SK-N-MC (cell line): ENCODE results near the gene DIAPH2.
"Not testable (repeated sequence)": the region's sequence is repeated elsewhere in the genome, so short reads cannot be mapped to it uniquely, and the experiment has no call there.

Source experiments
- EZH2 ChIP-seq: fragments of 200-600 bp; sonication (generic); IDR thresholded peaks from one replicate; pipeline ENCODE4 v1.6.1; 2017; ENCODE audit warnings: antibody characterized with exemption
- FOXP2 ChIP-seq: optimal IDR thresholded peaks from 2 replicates; pipeline ENCODE3; 2011; ENCODE audit warnings: mild to moderate bottlenecking, moderate library complexity; ENCODE audit not compliant: insufficient read depth; ENCODE audit errors: extremely low read length, control extremely low read depth
- POLR2AphosphoS5 ChIP-seq: IDR thresholded peaks from 2 replicates; pipeline ENCODE4 v1.6.1; 2012; ENCODE audit warnings: mild to moderate bottlenecking, low read depth, low read length, borderline replicate concordance

- not testable (repeated sequence) for TF ChIP-seq EZH2, POLR2AphosphoS5, FOXP2
These were observed 174.8 kb downstream of the DIAPH2 start for GRCh38 chrX:96859422-96859821.
